ENCODE measurements around the gene ZNF423.

Gene ZNF423

GRCh38 chr16:49466881-49467280, 389.0 kb downstream of the ZNF423 start:
- TF ChIP-seq CTCF (IDR thresholded peaks at IDR 0.05; ENCODE audit: insufficient read depth, low read depth, low read length, missing control alignments) = no peak
- no peak for DNase-seq (ENCODE audit: low read depth)
- H3K4me3 ChIP-seq (ENCODE audit: low read length) = no peak overlapping the region

GRCh38 chr16:49466529-49466831, 389.4 kb downstream of the ZNF423 start:
- no peak for TF ChIP-seq CTCF (IDR thresholded peaks at IDR 0.05; ENCODE audit: insufficient read depth, low read depth, low read length, missing control alignments)
- H3K4me3 ChIP-seq (ENCODE audit: low read length) = no peak overlapping the region
- no peak for DNase-seq (ENCODE audit: low read depth)

- DNase-seq (ENCODE audit: low read depth) = no peak
- TF ChIP-seq CTCF (IDR thresholded peaks at IDR 0.05; ENCODE audit: insufficient read depth, low read depth, low read length, missing control alignments) = no peak
- no peak overlapping the region for H3K4me3 ChIP-seq (ENCODE audit: low read length)
Measured at GRCh38 chr16:49465661-49466528, 390.0 kb downstream of the ZNF423 start.

- H3K4me3 ChIP-seq (ENCODE audit: low read length) = no peak overlapping the region
- DNase-seq (ENCODE audit: low read depth) = no peak
Measured at GRCh38 chr16:49464877-49465504, 390.9 kb downstream of the ZNF423 start.

GRCh38 chr16:49464093-49464492, 391.8 kb downstream of the ZNF423 start:
- no peak overlapping the region for H3K4me3 ChIP-seq (ENCODE audit: low read length)
- TF ChIP-seq CTCF (IDR thresholded peaks at IDR 0.05; ENCODE audit: insufficient read depth, low read depth, low read length, missing control alignments) = no peak
- no peak for DNase-seq (ENCODE audit: low read depth)

More at GRCh38 chr16:49464877-49465504, 390.9 kb downstream of the ZNF423 start:
- TF ChIP-seq CTCF (IDR thresholded peaks at IDR 0.05; ENCODE audit: insufficient read depth, low read depth, low read length, missing control alignments) = no peak

GRCh38 chr16:49463529-49463928, 392.4 kb downstream of the ZNF423 start:
- no peak overlapping the region for H3K4me3 ChIP-seq (ENCODE audit: low read length)
- no peak for TF ChIP-seq CTCF (IDR thresholded peaks at IDR 0.05; ENCODE audit: insufficient read depth, low read depth, low read length, missing control alignments)
- no peak for DNase-seq (ENCODE audit: low read depth)
